Measurements from ENCODE around the gene BTBD9. TPM values are rescaled to one million over a fixed set of nuclear protein-coding genes. Genes with fewer than 3 reads are reported as not detected.

BTBD9 gene
- total and polyA plus RNA-seq, 2 of the 13 experiments (the other 11 are each of a cell fraction or from before 2014, with no cell fraction given), result 1.2 to 3.0 TPM

- ATAC-seq (no peak), DNase-seq (ENCODE audit: low spot score) (no peak), FAIRE-seq (no peak)
- Histone ChIP-seq H3K4me1 (ENCODE audit: insufficient read depth, low read length) (peaks cover 10% of the 10 kb centered on the region), H3K9me3 (ENCODE audit: low read length) (no peaks in the 10 kb centered on the region), H3K4me3 (replicated peaks in 1 of 3; ENCODE audit: insufficient read depth in 1 of 3, low read depth in 2 of 3, low read length in 3 of 3) (no peak overlapping the region), H3K36me3 (replicated peaks in 1 of 2; ENCODE audit: control insufficient read depth in 1 of 2, insufficient read depth in 2 of 2, low read length in 2 of 2) (no peaks in the 10 kb centered on the region), H3K27me3 (ENCODE audit: control insufficient read depth in 1 of 2, insufficient read depth in 2 of 2, low read length in 2 of 2) (no peaks in the 10 kb centered on the region), H2AFZ (ENCODE audit: low read length) (no peak overlapping the region), H3K9ac (ENCODE audit: insufficient read depth, low read depth, low read length) (no peak overlapping the region), H3K27ac (ENCODE audit: extremely low read length, insufficient read depth, low read length) (no peak overlapping the region), H3K4me2 (ENCODE audit: low read depth, low read length) (no peak overlapping the region), H3K79me2 (ENCODE audit: insufficient read depth, low read length) (no peaks in the 10 kb centered on the region), H4K20me1 (ENCODE audit: insufficient read depth, low read length) (no peaks in the 10 kb centered on the region)
- 53% methylated on average over 6 of the region's 6 CpGs for WGBS (ENCODE audit: low lambda C conversion rate)
- TF ChIP-seq ZNF567 (CRISPR knock-in tag; IDR thresholded peaks at IDR 0.05; ENCODE audit: borderline replicate concordance) (no peak), PLSCR1 (CRISPR knock-in tag; IDR thresholded peaks at IDR 0.05; ENCODE audit: borderline replicate concordance) (no peak), XBP1 (CRISPR knock-in tag; IDR thresholded peaks at IDR 0.05) (no peak), SNAPC2 (CRISPR knock-in tag; IDR thresholded peaks at IDR 0.05) (no peak), GTF3A (CRISPR knock-in tag; conservative IDR thresholded peaks at IDR 0.05) (no peak), E2F1 (CRISPR knock-in tag; IDR thresholded peaks at IDR 0.05) (no peak)
- intact Hi-C loops (cut with micrococcal nuclease; ENCODE audit: unreplicated experiment) (no loop called here), in situ Hi-C loops (cut with HindIII; ENCODE audit: extremely low pct_ligation_motif_present, low pct_unique_long_range_greater_than_20kb) (no loop called here)
- ChIA-PET POLR2A (no interaction called here), CTCF (ENCODE audit: low intra/inter-chr PET ratio, low total read pairs) (no interaction called here)
- no TSS peak for BruUV-seq (replicated peaks)
Measured at GRCh38 chr6:38452816-38453660, 186.7 kb downstream of the BTBD9 start.
